HepG2 (cell line): ENCODE data around the gene SIGMAR1. TPM values are rescaled to one million over a fixed set of nuclear protein-coding genes. Genes with fewer than 3 reads are reported as not detected.

Experiments used
- MXI1 ChIP-seq: IDR thresholded peaks from 3 replicates; pipeline ENCODE4 v1.6.1; 2012; ENCODE audit warnings: low read depth, low read length, inconsistent platforms, borderline replicate concordance
- NRL ChIP-seq: sonication (generic); formaldehyde crosslinking; IDR thresholded peaks from 2 replicates; pipeline ENCODE4 v1.5.0; 2020; ENCODE audit warnings: missing genetic modification reagents, mild to moderate bottlenecking, moderate library complexity, borderline replicate concordance
- POLR2G ChIP-seq: fragments of 200-400 bp; formaldehyde crosslinking; IDR thresholded peaks from 2 replicates; pipeline ENCODE4 v1.6.1; 2018; ENCODE audit warnings: mild to moderate bottlenecking, low read depth, low read length, moderate library complexity
- RBM39 ChIP-seq: fragments of 200-400 bp; formaldehyde crosslinking; IDR thresholded peaks from one replicate; pipeline ENCODE4 v1.6.1; 2018; ENCODE audit warnings: antibody characterized with exemption, mild to moderate bottlenecking, low read depth, low read length; ENCODE audit not compliant: poor library complexity, severe bottlenecking
- SCMH1 ChIP-seq: sonication (generic); formaldehyde crosslinking; IDR thresholded peaks from 2 replicates; pipeline ENCODE4 v1.9.0; 2021; ENCODE audit warnings: missing genetic modification reagents, mild to moderate bottlenecking, borderline replicate concordance
- ZNF501 ChIP-seq: sonication (generic); formaldehyde crosslinking; IDR thresholded peaks from 2 replicates; pipeline ENCODE4 v1.5.1; 2020; ENCODE audit warnings: mild to moderate bottlenecking, moderate library complexity, missing genetic modification reagents
- ZNF724P ChIP-seq: sonication (generic); formaldehyde crosslinking; IDR thresholded peaks from 2 replicates; pipeline ENCODE4 v1.8.0; 2022; ENCODE audit warnings: missing genetic modification reagents, borderline replicate concordance
- polyA plus RNA-seq, 8 experiments: library from polyadenylated mRNA; depleted of rRNA in 3 of 8; stranded (reverse) in 7 of 8; unstranded in 1 of 8; fragments of >200 nt; fragmentation: Illumina TruSeq in 4 of 8; extraction: Trizol in 4 of 8; gene quantifications; 2 replicates each; pipeline versions ENCODE4 v1.2.1 to v1.2.3, GENCODE V29; 2011 to 2016; ENCODE audit warnings: low read depth in 4 of 8, missing spikeins in 1 of 8, mixed read lengths in 1 of 8; ENCODE audit not compliant: insufficient read depth in 1 of 8
- total RNA-seq, 5 experiments: library from RNA; depleted of rRNA; stranded (reverse); fragments of >200 nt; fragmentation: Illumina TruSeq; extraction: Trizol; gene quantifications; 2 replicates each; pipeline ENCODE4 v1.2.3, GENCODE V29; 2016; ENCODE audit warnings: low read depth in 1 of 5
- TF ChIP-seq, protein P1 (sequence below): sonication (generic); formaldehyde crosslinking; IDR thresholded peaks from 2 replicates; pipeline ENCODE4 v1.4.0; 2020; ENCODE audit warnings: missing genetic modification reagents
- TF ChIP-seq, protein P2 (sequence below): sonication (generic); formaldehyde crosslinking; conservative IDR thresholded peaks from 2 replicates; pipeline ENCODE4 v1.4.0; 2020; ENCODE audit warnings: missing genetic modification reagents
- TF ChIP-seq, protein P3 (sequence below): sonication (generic); formaldehyde crosslinking; IDR thresholded peaks from 2 replicates; pipeline ENCODE4 v1.5.0; 2020; ENCODE audit warnings: mild to moderate bottlenecking, missing genetic modification reagents, moderate library complexity
- TF ChIP-seq, protein P4 (sequence below): sonication (generic); formaldehyde crosslinking; IDR thresholded peaks from 2 replicates; pipeline ENCODE4 v1.4.0; 2020; ENCODE audit warnings: mild to moderate bottlenecking, missing genetic modification reagents
- TF ChIP-seq, protein P5 (sequence below): sonication (generic); formaldehyde crosslinking; IDR thresholded peaks from 2 replicates; pipeline ENCODE4 v1.4.0; 2020; ENCODE audit warnings: missing genetic modification reagents

SIGMAR1 gene
- total and polyA plus RNA-seq, 2 of the 13 experiments (the other 11 are each of a cell fraction or from before 2014, with no cell fraction given) = 38.9 to 60.8 TPM

DNA sequence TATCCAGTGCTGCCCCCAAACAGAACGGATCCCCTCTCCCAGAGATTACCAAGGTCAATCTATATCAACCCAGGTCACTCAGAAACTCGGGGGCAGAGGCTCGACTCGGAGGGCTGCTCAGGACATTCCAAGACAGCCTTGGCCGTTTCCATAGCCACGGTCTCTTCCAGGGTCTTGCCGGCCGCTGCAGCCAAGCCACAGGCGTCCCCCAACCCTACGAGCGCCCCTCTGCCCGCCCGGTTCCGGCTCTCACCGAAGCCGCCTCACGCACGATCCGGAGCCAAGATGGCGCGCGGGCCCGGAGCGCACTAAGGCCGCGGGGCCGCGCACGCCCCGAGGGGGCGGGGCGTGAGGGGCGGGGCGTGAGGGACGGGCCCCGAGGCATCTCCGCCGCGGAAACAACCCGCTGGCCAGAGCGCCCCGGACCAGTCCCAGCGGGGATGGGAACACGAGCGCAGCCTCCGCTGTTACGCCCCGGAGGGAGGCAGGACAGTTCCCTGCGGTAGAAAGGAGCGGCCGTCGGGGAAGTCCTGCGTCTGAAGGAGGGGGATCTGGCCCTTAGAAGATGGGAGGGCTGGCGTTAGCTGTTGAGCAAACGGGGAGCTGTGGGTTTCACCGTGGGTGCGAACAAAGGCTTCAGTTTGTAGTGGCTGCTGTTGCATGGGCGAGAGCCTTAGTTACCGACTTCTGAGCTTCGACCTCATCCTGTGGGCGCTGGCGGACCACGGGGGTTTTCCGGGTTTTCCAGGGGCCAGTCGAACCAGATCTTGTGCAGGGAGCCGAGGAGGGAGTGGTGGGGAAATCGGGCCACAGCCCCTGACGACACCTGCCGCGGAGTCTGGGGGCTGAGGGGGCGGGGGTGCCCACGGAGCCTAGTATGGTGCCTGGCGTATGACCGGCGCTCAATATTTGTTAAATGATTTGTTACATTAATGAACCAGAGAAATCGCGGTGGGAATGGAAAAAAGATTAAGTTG lies 25.5 kb downstream of the SIGMAR1 start, which contains the start of gene RPP25L (continued):
- TF ChIP-seq, protein P1, sequence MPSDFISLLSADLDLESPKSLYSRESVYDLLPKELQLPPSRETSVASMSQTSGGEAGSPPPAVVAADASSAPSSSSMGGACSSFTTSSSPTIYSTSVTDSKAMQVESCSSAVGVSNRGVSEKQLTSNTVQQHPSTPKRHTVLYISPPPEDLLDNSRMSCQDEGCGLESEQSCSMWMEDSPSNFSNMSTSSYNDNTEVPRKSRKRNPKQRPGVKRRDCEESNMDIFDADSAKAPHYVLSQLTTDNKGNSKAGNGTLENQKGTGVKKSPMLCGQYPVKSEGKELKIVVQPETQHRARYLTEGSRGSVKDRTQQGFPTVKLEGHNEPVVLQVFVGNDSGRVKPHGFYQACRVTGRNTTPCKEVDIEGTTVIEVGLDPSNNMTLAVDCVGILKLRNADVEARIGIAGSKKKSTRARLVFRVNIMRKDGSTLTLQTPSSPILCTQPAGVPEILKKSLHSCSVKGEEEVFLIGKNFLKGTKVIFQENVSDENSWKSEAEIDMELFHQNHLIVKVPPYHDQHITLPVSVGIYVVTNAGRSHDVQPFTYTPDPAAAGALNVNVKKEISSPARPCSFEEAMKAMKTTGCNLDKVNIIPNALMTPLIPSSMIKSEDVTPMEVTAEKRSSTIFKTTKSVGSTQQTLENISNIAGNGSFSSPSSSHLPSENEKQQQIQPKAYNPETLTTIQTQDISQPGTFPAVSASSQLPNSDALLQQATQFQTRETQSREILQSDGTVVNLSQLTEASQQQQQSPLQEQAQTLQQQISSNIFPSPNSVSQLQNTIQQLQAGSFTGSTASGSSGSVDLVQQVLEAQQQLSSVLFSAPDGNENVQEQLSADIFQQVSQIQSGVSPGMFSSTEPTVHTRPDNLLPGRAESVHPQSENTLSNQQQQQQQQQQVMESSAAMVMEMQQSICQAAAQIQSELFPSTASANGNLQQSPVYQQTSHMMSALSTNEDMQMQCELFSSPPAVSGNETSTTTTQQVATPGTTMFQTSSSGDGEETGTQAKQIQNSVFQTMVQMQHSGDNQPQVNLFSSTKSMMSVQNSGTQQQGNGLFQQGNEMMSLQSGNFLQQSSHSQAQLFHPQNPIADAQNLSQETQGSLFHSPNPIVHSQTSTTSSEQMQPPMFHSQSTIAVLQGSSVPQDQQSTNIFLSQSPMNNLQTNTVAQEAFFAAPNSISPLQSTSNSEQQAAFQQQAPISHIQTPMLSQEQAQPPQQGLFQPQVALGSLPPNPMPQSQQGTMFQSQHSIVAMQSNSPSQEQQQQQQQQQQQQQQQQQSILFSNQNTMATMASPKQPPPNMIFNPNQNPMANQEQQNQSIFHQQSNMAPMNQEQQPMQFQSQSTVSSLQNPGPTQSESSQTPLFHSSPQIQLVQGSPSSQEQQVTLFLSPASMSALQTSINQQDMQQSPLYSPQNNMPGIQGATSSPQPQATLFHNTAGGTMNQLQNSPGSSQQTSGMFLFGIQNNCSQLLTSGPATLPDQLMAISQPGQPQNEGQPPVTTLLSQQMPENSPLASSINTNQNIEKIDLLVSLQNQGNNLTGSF (CRISPR knock-in tag) = no peak
- TF ChIP-seq, protein P2, sequence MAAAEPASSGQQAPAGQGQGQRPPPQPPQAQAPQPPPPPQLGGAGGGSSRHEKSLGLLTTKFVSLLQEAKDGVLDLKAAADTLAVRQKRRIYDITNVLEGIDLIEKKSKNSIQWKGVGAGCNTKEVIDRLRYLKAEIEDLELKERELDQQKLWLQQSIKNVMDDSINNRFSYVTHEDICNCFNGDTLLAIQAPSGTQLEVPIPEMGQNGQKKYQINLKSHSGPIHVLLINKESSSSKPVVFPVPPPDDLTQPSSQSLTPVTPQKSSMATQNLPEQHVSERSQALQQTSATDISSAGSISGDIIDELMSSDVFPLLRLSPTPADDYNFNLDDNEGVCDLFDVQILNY = no peak
- TF ChIP-seq, protein P3, sequence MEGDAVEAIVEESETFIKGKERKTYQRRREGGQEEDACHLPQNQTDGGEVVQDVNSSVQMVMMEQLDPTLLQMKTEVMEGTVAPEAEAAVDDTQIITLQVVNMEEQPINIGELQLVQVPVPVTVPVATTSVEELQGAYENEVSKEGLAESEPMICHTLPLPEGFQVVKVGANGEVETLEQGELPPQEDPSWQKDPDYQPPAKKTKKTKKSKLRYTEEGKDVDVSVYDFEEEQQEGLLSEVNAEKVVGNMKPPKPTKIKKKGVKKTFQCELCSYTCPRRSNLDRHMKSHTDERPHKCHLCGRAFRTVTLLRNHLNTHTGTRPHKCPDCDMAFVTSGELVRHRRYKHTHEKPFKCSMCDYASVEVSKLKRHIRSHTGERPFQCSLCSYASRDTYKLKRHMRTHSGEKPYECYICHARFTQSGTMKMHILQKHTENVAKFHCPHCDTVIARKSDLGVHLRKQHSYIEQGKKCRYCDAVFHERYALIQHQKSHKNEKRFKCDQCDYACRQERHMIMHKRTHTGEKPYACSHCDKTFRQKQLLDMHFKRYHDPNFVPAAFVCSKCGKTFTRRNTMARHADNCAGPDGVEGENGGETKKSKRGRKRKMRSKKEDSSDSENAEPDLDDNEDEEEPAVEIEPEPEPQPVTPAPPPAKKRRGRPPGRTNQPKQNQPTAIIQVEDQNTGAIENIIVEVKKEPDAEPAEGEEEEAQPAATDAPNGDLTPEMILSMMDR (CRISPR knock-in tag) = peak; percentile 25; the same call in 1 of the 2 replicates
- TF ChIP-seq NRL = no peak; the same call in 1 of the 2 replicates
- TF ChIP-seq ZNF724P (CRISPR knock-in tag) = no peak
- TF ChIP-seq, protein P4, sequence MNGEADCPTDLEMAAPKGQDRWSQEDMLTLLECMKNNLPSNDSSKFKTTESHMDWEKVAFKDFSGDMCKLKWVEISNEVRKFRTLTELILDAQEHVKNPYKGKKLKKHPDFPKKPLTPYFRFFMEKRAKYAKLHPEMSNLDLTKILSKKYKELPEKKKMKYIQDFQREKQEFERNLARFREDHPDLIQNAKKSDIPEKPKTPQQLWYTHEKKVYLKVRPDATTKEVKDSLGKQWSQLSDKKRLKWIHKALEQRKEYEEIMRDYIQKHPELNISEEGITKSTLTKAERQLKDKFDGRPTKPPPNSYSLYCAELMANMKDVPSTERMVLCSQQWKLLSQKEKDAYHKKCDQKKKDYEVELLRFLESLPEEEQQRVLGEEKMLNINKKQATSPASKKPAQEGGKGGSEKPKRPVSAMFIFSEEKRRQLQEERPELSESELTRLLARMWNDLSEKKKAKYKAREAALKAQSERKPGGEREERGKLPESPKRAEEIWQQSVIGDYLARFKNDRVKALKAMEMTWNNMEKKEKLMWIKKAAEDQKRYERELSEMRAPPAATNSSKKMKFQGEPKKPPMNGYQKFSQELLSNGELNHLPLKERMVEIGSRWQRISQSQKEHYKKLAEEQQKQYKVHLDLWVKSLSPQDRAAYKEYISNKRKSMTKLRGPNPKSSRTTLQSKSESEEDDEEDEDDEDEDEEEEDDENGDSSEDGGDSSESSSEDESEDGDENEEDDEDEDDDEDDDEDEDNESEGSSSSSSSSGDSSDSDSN (CRISPR knock-in tag) = peak; percentile 75
- TF ChIP-seq, protein P5, sequence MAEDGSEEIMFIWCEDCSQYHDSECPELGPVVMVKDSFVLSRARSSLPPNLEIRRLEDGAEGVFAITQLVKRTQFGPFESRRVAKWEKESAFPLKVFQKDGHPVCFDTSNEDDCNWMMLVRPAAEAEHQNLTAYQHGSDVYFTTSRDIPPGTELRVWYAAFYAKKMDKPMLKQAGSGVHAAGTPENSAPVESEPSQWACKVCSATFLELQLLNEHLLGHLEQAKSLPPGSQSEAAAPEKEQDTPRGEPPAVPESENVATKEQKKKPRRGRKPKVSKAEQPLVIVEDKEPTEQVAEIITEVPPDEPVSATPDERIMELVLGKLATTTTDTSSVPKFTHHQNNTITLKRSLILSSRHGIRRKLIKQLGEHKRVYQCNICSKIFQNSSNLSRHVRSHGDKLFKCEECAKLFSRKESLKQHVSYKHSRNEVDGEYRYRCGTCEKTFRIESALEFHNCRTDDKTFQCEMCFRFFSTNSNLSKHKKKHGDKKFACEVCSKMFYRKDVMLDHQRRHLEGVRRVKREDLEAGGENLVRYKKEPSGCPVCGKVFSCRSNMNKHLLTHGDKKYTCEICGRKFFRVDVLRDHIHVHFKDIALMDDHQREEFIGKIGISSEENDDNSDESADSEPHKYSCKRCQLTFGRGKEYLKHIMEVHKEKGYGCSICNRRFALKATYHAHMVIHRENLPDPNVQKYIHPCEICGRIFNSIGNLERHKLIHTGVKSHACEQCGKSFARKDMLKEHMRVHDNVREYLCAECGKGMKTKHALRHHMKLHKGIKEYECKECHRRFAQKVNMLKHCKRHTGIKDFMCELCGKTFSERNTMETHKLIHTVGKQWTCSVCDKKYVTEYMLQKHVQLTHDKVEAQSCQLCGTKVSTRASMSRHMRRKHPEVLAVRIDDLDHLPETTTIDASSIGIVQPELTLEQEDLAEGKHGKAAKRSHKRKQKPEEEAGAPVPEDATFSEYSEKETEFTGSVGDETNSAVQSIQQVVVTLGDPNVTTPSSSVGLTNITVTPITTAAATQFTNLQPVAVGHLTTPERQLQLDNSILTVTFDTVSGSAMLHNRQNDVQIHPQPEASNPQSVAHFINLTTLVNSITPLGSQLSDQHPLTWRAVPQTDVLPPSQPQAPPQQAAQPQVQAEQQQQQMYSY (CRISPR knock-in tag) = peak; percentile 73; the same call in 1 of the 2 replicates
- peak; percentile 68; the same call in 1 of the 2 replicates for TF ChIP-seq ZNF501
- peak; percentile 66; the same call in 1 of the 3 replicates for TF ChIP-seq MXI1
- TF ChIP-seq POLR2G = peak; percentile 97
- TF ChIP-seq RBM39 = peak; percentile 38
- TF ChIP-seq SCMH1 (CRISPR knock-in tag) = no peak
